HG03108 (cell line): ENCODE measurements around the gene AJAP1.

Experiments
- ATAC-seq: cut with Tn5 transposase; IDR thresholded peaks from one replicate; pipeline ENCODE4 v1.9.1; 2021; ENCODE audit warnings: moderate library complexity; ENCODE audit not compliant: unreplicated experiment

AJAP1 gene

GRCh38 chr1:4698911-4699310 lies 44.5 kb downstream of the AJAP1 start:
- no peak for ATAC-seq

GRCh38 chr1:4699376-4700301 lies 45.2 kb downstream of the AJAP1 start:
- no peak for ATAC-seq

GRCh38 chr1:4700801-4701200 lies 46.4 kb downstream of the AJAP1 start:
- no peak for ATAC-seq

GRCh38 chr1:4701276-4701675 lies 46.9 kb downstream of the AJAP1 start:
- ATAC-seq, result no peak

GRCh38 chr1:4702464-4702863 lies 48.1 kb downstream of the AJAP1 start:
- no peak for ATAC-seq

- no peak for ATAC-seq
These were observed 48.5 kb downstream of the AJAP1 start for GRCh38 chr1:4702932-4703331.

- ATAC-seq, result no peak
These were observed 49.2 kb downstream of the AJAP1 start for GRCh38 chr1:4703646-4704045.

- no peak for ATAC-seq
These were observed 54.6 kb downstream of the AJAP1 start for GRCh38 chr1:4708840-4709507.

- ATAC-seq, result no peak
These were observed 55.2 kb downstream of the AJAP1 start for GRCh38 chr1:4709641-4710040.

- ATAC-seq, result no peak
These were observed 56.4 kb downstream of the AJAP1 start for GRCh38 chr1:4710592-4711415.

- ATAC-seq, result no peak
These were observed 57.2 kb downstream of the AJAP1 start for GRCh38 chr1:4711416-4712275.

- no peak for ATAC-seq
These were observed 59.3 kb downstream of the AJAP1 start for GRCh38 chr1:4713669-4714068.

GRCh38 chr1:4716406-4716805 lies 62.0 kb downstream of the AJAP1 start:
- ATAC-seq, result no peak

- ATAC-seq, result no peak
These were observed 63.7 kb downstream of the AJAP1 start for GRCh38 chr1:4718071-4718470.

- ATAC-seq, result no peak
These were observed 68.7 kb downstream of the AJAP1 start for GRCh38 chr1:4723106-4723505.

GRCh38 chr1:4724001-4724400 lies 69.6 kb downstream of the AJAP1 start:
- ATAC-seq, result no peak

GRCh38 chr1:4724695-4725250 lies 70.4 kb downstream of the AJAP1 start:
- ATAC-seq, result no peak

- no peak for ATAC-seq
These were observed 71.0 kb downstream of the AJAP1 start for GRCh38 chr1:4725416-4725815.

- no peak for ATAC-seq
These were observed 72.4 kb downstream of the AJAP1 start for GRCh38 chr1:4726620-4727341.
